ENCODE measurements around the gene MID1.
A peak's percentile ranks its signal among the peaks of the same experiment; 100 is the strongest.

Gene MID1

DNA sequence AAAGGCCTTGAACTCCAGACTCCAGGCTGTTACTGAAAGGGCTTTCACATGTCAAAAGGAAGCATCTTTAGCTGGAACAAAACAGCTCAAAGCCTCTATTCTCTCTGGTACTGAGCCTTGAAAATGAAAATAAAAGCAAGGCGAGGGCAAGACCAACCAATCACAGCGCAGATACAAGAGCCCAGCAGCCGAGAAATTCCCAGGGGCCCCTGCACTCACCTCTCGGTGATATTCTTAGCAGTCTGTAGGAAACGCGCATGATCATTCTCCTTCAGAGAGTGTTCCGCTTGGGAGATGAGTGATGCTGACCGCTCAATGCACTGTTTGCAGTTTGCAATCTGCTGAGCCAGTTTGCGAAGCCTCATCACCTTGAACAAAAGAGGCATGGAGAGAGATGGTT lies 138.1 kb downstream of the MID1 start:
- no peak for DNase-seq

DNA sequence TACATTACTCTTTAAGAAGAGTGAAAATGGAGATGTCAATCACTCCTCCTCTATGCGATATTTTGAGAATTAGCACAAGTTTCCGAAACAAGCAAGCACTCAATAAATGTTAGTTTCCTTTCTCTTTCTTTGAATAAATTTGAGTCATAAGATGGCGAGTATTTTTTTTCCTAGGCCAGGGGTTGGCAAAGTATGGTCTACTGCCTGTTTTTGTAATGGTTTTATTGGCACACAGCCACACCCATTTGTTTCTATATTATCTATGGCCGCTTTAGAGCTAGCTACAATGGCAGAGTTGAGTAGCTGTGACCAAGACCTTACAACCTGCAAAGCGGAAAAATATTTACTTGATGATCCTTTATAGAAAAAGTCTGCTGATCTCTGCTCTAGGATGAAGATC lies 139.5 kb downstream of the MID1 start:
- no peak for DNase-seq

DNA sequence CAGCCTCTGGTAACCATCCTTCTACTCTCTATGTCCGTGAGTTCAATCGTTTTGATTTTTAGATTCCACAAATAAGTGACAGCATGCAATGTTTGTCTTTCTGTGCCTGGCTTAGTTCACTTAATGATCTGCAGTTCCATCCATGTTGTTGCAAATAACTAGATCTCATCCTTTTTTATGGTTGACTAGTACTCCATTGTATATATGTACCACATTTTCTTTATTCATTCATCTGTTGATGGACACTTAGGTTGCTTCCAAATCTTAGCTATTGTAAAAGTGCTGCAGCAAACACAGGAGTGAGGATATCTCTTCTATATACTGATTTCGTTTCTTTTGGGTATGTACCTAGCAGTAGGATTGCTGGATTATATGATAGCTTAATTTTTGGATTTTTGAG lies 140.9 kb downstream of the MID1 start:
- no peak for DNase-seq

DNA sequence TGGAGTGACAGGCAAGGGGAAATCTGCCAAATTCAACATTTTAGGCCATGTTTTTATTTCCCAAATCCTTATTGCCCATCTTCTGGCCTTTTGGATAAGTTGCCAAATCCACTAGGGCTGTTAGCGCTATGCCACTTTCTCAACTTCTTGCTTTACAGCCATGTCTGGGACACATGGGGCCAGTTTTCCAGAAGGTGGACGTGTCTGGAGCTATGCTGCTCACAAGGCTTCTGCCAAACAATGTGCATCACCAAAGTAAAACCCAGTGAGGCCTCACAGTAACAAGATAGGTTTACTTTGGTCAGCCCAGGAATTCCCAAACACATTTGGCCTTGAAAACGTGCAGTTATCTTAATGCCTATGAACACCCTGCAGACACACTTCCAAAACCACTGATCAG lies 142.9 kb downstream of the MID1 start:
- DNase-seq, result no peak

DNA sequence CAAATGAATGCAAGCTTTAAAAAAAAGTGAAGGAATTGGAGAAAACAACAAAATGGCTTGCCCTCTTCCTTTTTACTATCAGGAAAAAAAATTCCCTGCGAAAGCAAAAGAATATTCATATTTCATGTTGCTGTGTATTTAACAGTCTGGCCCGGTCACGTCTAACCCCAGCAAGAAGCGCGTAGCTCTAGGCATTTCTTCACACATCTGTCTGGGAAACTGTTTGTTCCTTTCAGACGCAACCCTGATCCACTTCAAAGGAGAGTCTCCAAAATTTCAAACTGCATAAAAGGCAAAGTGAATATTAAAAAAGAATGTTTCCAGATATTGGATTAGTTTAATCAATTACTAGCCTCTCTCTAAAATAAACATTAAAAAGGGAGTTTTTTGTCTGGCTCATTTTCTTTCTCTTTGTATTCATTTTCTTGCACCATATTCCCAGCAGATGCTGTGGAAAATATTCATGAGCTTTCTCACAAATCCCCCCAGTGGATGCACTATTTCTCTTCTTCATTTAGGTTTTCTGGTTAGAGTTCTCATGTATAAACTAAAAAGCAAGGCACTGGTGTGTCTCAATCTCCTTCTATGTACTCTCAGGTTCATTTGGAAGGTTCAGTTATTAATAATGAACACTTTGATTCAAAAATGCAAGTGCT lies 145.3 kb downstream of the MID1 start:
- DNase-seq, result no peak

DNA sequence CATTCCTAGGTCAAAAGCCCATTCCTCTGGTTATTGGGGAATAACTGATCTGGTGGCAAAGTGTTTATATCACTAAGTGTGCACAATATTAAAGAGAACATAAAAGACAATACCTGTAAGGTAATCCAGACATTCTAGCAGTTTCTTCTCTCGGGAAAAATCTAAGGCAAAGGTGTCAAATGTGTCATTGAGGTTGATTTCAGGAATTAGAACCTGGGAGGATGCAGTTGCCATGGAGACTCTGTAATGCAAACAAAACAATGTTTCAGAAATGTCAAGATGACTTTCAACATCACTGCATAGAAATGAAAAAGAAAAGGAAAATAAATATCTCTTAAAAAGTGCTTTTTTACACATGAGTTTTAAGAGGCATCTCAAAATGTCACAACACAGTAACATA lies 145.9 kb downstream of the MID1 start:
- no peak for DNase-seq

DNA sequence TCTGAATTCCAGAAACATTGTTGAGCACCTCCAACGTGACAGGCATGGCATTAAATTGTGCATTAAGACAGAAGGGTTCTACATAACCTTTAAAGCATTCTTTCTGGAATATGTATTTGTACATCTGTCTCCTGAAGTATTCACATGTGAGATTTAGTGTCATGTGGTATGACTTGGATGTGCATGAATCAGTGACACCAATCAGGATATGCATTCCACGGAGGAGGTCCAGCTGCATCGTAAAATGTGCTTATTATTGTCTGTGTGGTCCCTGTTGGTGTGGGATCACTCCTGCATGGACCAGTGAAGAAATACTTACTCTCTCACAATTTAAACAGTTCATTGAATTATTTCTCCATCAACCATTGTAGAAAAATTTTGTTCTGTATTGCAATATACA lies 149.0 kb downstream of the MID1 start:
- no peak for DNase-seq

DNA sequence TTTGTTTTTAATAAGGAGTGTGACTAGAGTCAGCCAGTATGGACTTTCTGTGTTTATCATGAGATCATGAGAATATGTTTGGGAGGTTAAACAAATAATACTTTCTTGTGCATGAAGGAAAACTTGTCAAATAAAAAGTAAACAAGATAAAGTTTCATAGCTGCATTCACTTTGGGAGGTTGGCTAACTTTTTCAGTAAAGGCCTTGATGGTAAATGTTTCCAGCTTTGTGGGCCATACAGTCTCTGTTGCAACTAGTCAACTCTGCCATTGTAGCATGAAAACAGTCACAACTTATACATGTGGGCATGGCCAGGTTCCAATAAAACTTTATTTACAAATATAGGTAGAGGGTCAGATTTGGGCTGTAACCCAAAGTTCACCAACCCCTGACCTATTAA lies 150.4 kb downstream of the MID1 start:
- no peak for DNase-seq

DNA sequence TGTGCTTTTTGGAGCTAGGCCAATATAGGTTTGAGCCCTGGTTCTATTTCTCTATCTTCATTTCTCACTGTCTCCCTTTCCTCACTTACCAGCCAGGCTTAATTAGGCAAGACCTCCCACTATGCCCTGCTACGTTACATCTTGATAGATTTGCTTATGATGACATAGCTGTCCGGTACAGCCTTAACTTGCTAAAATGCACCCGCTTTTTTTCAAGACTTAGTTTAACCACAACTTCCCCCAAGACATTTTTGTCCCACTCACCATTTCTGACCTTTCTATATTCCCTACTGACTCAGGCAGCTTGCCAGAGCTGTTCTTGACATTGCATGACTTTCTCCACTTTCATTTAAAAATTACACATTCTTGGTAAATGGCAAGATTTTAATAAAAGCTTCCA lies 152.6 kb downstream of the MID1 start:
- DNase-seq, result no peak

DNA sequence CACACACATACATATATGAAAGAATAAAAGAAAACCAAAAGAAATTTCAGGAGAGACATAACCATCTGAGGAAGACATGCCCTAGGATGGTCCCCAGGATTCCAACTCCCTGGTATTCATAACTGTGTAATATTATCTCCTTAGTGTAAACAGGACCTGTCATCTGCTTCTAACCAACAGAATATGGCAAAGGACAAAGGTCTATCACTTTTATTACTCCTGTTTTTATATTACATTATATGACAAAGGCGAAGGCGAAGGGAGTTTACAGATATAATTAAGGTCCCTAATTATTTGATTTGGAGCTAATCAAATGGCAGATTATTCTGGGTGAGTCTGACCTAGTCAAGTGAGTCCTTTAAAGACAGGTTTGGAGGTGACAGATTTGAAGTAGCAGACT lies 155.1 kb downstream of the MID1 start:
- no peak for DNase-seq

DNA sequence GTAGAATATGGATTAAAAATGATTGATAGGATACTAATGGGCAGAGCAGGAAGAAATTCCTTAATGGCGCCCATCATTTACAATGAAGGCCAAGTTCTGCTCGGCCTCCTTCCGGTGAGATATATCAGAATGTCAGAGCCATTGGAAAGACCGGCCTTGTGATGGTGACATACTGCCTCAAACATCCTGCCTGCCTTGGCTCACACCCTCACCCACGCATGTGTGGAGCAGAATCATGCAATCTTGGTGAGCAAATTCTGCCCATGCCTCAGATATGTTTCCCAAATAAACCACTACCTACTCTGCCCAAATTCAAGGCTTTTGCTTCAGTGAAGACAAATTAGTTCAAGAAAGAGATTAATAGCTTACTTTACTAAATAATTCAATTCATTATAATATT lies 163.3 kb downstream of the MID1 start:
- DNase-seq, result peak; percentile 5

DNA sequence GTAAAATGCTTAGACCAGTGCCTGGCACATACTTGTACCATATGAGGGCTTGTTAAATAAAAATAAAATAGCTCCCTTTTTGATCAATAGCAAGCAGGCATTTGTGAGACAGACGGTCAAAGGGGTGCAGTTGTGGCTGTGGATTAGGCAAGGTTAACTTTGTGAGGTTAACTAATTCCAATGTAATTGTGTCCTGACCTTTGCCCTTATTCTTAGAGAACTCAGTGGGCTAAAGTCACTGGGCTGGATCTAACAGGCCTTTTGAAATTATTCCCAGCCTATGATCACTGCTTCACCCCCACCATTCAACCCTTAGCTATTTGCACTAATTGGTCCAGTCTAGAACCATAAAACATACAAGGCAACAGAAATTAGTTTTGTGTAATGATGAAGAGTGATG lies 166.4 kb downstream of the MID1 start:
- DNase-seq, result no peak

DNA sequence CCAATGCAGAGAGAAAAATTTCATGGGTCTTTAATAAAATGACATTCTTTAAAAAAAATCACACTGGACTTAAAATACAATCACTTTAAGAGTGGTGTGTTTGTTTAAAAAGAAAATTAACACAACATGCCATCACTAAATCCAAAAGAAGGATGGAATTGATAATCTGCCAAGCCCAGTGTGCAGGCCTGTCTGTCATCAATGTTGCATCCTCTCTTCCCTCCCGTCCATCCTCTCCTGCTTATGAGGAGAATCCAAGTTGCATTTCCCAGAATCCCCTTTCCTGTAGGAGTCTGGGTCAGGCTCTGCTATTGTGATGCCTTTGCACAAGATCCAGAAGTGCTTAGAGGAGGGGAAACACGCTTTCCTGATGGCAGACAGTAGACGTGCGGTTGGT lies 169.4 kb downstream of the MID1 start:
- peak; percentile 25 for DNase-seq

DNA sequence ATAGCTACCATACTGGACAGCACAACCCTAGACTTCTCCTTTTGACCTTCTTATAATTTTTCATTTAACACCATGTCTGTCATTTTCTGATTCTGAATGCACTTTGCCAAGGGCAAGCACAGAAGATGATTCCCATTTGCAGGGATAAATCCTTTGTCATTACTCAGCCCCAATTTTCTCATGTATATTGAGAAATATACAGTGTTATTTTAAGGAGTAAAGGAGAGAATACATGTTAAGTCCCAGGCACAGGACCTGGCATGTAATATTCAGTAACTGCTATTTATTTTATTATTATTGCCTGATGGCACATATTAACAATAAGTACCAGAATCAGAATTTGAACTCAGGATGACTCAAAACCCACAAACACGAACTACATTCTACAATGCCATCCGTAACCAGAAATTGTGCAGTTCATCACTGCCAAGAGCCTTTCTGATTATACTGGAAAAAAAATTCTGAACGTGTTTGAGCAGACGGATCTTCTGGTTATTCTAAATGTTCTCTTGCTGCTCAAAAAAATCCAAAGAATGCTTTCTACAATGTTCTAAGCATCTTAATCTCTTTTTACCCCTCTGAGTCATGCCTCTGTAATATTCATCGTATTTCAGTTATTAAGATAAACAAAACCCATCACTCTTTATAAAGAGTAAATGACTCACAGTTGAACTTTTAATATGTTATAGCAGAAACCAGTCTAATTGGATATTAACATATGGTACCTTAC lies 170.0 kb downstream of the MID1 start:
- DNase-seq, result peak; percentile 84

DNA sequence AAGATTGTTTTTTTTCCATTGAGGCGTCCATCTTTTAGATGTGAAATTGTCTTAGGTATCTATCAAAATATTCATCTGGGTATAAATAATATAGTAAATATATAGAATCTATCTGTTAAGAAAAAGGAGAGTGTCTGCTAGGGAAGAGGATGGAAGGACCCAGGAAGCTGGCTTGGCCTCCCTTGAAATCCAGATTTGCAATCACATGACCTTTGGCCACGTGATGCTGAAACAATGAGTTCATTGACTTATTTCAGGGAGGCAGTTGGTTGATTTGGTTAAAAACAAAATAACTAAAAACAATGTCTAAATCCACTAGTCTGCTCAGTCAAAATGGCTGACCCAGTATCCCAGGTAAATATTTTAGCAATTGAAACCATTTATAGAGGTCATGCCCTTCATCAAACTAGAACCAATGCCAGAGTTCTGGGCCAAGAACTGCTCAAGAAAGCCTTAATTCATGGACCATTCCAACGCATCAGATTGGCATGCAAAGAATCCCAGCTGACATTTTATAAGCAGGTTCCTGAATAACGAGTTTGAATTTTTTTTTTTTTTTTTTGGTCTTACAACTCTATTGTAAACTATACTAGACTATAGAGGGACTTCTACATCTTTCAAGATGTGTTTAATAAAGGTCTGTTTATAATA lies 172.7 kb downstream of the MID1 start:
- peak; percentile 20 for DNase-seq

DNA sequence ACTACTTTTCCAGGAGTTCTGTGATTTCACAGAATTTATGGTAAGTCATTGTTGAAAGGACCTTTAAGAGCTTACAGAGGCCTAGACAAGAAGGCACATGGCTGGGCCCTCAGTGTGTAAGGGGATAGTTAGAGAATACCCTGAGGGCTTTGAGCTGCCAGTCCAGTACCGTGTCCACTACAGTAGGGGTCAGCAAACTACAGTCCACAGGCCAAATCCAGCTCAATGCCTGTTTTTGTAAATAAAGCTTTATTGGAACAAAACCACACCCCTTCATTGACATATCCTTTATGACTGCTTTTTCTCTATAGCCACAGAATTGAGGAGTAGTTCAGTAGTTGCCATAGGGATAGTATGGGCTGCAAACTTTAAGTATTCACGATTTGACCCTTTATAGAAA lies 176.2 kb downstream of the MID1 start:
- DNase-seq, result peak; percentile 2

DNA sequence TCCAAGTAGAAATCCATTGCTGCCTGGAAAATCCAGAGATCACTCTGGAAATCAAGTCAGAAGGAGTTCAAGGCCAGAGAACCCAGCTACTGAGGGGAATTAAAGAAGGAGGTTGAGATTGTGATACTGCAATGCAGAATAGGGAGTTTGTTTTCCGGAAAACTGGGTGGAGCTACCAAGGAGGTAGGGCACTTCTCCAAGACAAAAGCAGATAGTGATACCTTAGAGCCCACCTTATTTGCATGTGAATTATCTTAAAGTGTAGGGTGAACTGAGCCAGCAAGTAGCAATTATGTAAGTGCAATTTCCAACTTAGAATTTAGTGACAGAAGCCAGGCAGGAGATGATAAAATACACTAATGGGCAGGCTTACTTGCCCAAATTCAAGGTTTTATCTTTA lies 178.9 kb downstream of the MID1 start:
- DNase-seq, result no peak

DNA sequence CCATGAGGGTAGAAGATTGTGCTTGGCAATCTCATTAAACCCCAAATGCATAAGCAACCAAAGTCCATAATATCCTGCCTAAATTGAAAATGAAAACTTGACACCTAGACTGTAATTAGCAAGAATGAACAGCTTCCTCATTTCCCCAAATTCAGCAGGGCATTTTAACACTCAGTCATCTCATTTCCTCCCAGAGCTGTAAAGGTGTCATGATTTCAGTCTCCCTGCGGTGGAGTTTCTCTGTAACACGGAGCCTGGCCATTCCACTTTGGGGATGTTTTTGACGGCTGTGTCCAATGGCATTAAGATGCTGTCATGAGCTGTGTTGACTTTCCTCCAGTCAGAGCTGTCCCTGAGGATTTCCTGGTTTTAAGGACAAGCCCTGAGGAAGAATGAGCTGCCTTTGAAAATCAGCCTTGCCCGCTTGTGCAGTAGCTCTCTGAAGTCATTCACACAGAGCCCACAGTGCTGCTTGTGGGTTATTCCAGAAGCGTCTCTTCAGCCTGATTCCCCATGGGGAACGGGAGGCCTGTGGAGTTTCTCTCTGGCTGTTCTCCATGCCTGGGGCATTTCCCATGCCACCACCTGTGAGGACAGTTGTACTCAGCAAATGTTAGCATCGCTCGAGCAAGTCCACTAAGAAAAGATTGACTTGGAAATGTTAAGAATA lies 187.0 kb downstream of the MID1 start:
- no peak for DNase-seq

DNA sequence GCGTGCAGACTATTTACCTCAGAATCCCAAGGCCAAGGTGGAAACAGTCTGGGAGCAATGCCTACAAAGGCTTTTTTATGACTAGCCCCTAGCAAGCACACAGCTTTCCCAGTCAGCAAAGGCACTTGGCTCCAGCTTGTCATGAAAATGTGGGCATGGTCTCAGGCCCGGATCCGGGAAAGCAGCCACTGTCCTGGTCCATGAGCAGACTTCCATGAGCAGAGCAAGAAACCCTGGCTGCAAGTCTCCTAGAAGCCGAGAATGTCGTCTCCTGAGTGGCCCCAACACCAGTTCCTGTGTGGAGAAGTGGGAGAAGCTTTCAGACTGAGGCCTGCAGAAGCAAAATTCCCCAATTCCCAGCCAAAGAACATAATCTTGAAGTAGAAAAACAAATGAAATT lies 190.5 kb downstream of the MID1 start:
- no peak for DNase-seq

DNA sequence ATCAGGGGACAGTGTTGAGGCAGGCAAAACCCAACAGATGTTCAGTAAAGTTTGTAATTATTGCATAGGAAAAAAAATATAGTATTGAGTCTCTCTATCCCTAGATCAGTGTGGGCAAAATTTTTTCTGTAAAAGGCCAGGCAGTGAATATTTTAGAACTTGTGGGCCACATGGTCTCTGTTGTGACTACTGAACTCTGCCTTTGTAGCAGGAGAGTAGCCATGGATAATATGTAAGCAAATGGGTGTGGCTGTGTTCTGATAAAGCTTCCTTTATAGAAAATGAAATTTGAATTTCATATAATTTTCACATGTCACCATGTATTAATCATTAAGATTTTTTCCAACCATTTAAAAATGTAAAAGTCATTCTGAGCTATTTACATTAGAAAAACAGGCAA lies 193.1 kb downstream of the MID1 start:
- DNase-seq, result no peak

DNA sequence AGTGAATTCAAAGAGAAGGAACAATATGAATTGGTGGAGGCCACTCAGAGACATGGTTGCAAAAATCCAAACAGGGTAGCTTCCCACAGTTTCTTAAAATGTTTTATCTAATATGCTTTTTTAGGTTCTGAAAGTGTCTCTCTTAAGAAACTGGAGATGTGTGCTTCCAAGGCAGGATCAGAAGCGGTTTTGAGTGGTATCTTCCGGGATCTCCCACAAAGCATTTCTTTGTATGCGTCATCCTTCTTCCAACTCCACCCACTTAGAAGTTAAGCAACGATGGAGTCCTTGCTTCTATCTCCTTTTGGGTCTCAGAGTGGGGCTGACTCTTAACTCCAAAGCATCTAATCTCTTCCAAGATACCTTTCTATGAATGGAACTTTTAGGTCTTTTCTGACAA lies 196.7 kb downstream of the MID1 start:
- no peak for DNase-seq

DNA sequence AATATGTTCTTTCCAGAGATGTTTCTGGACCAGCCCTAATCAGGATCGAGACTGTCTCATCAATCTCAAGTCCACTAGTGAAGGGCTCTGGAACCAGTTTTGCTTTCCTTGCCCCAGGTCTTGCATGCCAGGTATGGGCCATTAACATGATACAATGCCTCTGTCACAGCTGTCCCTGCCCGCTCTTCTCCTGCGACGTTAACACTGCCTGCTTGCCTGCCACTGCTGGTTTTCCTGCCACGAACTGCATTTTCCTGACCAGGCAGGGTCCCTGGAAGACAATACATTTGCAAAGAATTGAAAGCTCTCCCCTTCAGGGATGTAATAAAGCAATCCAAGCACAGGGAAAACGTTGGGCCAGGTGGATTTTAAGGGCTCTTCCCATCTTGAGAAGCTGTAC lies 200.3 kb downstream of the MID1 start:
- DNase-seq, result no peak

DNA sequence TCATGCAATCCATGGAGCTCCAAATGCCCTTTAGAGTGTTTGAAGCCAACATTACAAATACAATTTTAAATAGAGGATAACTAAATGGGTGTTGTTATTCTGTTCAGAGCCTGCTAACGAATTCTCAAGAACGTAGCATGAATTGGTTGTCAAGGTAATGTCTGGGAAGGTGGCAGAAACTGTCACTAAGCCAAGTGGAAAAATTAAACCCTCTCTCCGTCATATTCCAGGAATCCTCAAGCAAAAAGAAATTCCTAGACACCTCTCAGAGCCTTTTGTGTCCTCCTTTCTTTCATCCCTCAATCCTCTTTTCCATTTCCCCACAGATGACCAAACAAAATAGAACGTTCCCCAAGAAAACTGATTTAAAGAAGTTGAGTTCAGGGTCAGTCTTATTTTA lies 204.0 kb downstream of the MID1 start:
- DNase-seq, result no peak

Data from HCEC 1CT (cell line).